ENCODE measurements around the gene GOLGA8K. TPM values are rescaled to one million over a fixed set of nuclear protein-coding genes. Genes with fewer than 3 reads are reported as not detected.
"Not testable (repeated sequence)": the region's sequence is repeated elsewhere in the genome, so short reads cannot be mapped to it uniquely, and the experiment has no call there.

Gene GOLGA8K
- total and polyA plus RNA-seq, 8 donors = 0.08 to 0.61 (median 0.37) TPM; not detected in 5

- intact Hi-C loops (cut with DNase I; ENCODE audit: low total_unique reads); H3K4me1 ChIP-seq; H3K27ac ChIP-seq; DNase-seq; H3K9me3 ChIP-seq; H3K27me3 ChIP-seq; H3K4me3 ChIP-seq; H3K36me3 ChIP-seq: not testable (repeated sequence)
These were observed 46.2 kb downstream of the GOLGA8K start for GRCh38 chr15:32356909-32357308.

GRCh38 chr15:32352748-32353147 is 50.3 kb downstream of the GOLGA8K start:
- WGBS, 5 donors = no CpG with 5 or more reads among the region's 7 CpGs
- H3K36me3 ChIP-seq; H3K4me3 ChIP-seq; intact Hi-C loops (cut with DNase I; ENCODE audit: low total_unique reads); H3K9me3 ChIP-seq; H3K4me1 ChIP-seq; DNase-seq; H3K27ac ChIP-seq; H3K27me3 ChIP-seq: not testable (repeated sequence)

GRCh38 chr15:32350563-32351220 is 52.4 kb downstream of the GOLGA8K start:
- H3K27ac ChIP-seq; H3K9me3 ChIP-seq; H3K27me3 ChIP-seq; H3K4me1 ChIP-seq; DNase-seq; intact Hi-C loops (cut with DNase I; ENCODE audit: low total_unique reads); H3K4me3 ChIP-seq; H3K36me3 ChIP-seq: not testable (repeated sequence)
- 36 to 39% methylated on average over 2 of the region's 4 CpGs; no CpG with 5 or more reads in 3 of the 5 donors for WGBS, 5 donors

- H3K27ac ChIP-seq; H3K9me3 ChIP-seq; DNase-seq; H3K27me3 ChIP-seq; intact Hi-C loops (cut with DNase I; ENCODE audit: low total_unique reads); H3K4me3 ChIP-seq; H3K4me1 ChIP-seq; H3K36me3 ChIP-seq: not testable (repeated sequence)
- 1 to 7% (median 6%) methylated on average over 7 to 14 of the region's 31 CpGs; no CpG with 5 or more reads in 1 of the 5 donors for WGBS, 5 donors
These were observed 56.1 kb downstream of the GOLGA8K start for GRCh38 chr15:32347037-32347436.

GRCh38 chr15:32345978-32346547 is 57.0 kb downstream of the GOLGA8K start:
- H3K27ac ChIP-seq; DNase-seq; H3K9me3 ChIP-seq; H3K4me1 ChIP-seq; intact Hi-C loops (cut with DNase I; ENCODE audit: low total_unique reads); H3K27me3 ChIP-seq; H3K36me3 ChIP-seq: not testable (repeated sequence)
- peak overlapping the region in 1 of 4 donors; percentile 6 for H3K4me3 ChIP-seq
- 0 to 4% (median 0%) methylated on average over 8 to 14 of the region's 46 CpGs; no CpG with 5 or more reads in 2 of the 5 donors for WGBS, 5 donors

- H3K36me3 ChIP-seq; H3K9me3 ChIP-seq; H3K27me3 ChIP-seq; H3K4me3 ChIP-seq; H3K27ac ChIP-seq; H3K4me1 ChIP-seq; DNase-seq; intact Hi-C loops (cut with DNase I; ENCODE audit: low total_unique reads): not testable (repeated sequence)
- 25 to 76% (median 53%) methylated on average over 1 of the region's 3 CpGs for WGBS, 5 donors
These were observed 59.2 kb downstream of the GOLGA8K start for GRCh38 chr15:32343921-32344320.

Small RNA genes lying within 50 kb of the gene (small RNA-seq; reads per million reads assigned to genes)
- gene RF00096 (0 reads per million in 4 donors), gene RN7SL185P (0 reads per million in 4 donors), gene RN7SL539P (0 reads per million in 4 donors)

Other genes starting within 250 kb of the GOLGA8K start
- 1 to 10 TPM in 1 of 5 donors, not detected in 4; 1.7 TPM for gene GOLGA8O, start 52.3 kb upstream of the GOLGA8K start, total RNA-seq
- under 1 TPM; 0.08 to 0.76 (median 0.37) TPM for gene GOLGA8O, start 52.3 kb upstream of the GOLGA8K start, polyA plus RNA-seq
- gene GOLGA8N, start 190.2 kb upstream of the GOLGA8K start, total RNA-seq = 10 to 100 TPM in 1 of 5 donors, 1 to 10 TPM in 4; 2.0 to 17.8 (median 4.9) TPM
- gene GOLGA8N, start 190.2 kb upstream of the GOLGA8K start, polyA plus RNA-seq = 1 to 10 TPM; 1.4 to 5.1 (median 1.8) TPM
- gene ARHGAP11A, start 212.2 kb upstream of the GOLGA8K start, total RNA-seq = 10 to 100 TPM in 3 of 5 donors, 1 to 10 TPM in 2; 2.2 to 13.9 (median 11.4) TPM
- gene ARHGAP11A, start 212.2 kb upstream of the GOLGA8K start, polyA plus RNA-seq = 1 to 10 TPM; 3.2 to 6.2 (median 6.1) TPM
- gene SCG5, start 238.4 kb upstream of the GOLGA8K start, total RNA-seq = 10 to 100 TPM in 1 of 5 donors, 1 to 10 TPM in 1, not detected in 3; 2.9 to 16.5 TPM
- gene SCG5, start 238.4 kb upstream of the GOLGA8K start, polyA plus RNA-seq = 1 to 10 TPM; 1.4 to 7.3 (median 3.9) TPM

Measured in stomach (tissue), 9 donors.